Pancreas (tissue), 10 donors: ENCODE measurements around the gene NAT8L. TPM values are rescaled to one million over a fixed set of nuclear protein-coding genes. Genes with fewer than 3 reads are reported as not detected.

ENCODE experiments used
- ATAC-seq, 4 donors: fragments of 200-7000 bp; cut with Tn5 transposase; one replicate each; pipeline versions ENCODE4 v1.8.0 to v1.9.1; 2020; ENCODE audit warnings: mild to moderate bottlenecking in 4 of 4, moderate library complexity in 4 of 4
- DNase-seq, 6 donors: peaks; one replicate each; pipeline ENCODE4 v3.0.0-alpha.2; 2020
- FAIRE-seq: peaks from 2 replicates; lab custom pipeline; 2012; peaks lifted over from hg19 to GRCh38; lab: Jason Lieb, UNC
- H3K27ac ChIP-seq, 4 donors: fragments of 200-600 bp; sonication (generic); 1 replicate in 3 of 4; 2 replicates in 1 of 4; pipeline versions ENCODE4 v1.5.0 to v1.8.0; 2020
- H3K27me3 ChIP-seq, 4 donors: fragments of 200-600 bp; one replicate each; pipeline ENCODE4 v1.8.0; 2021
- H3K36me3 ChIP-seq, 3 donors: fragments of 200-600 bp; sonication (generic) in 1 of 3; one replicate each; pipeline versions ENCODE4 v1.5.0 to v1.8.0; 2020 to 2021
- H3K4me1 ChIP-seq, 3 donors: fragments of 200-600 bp; one replicate each; pipeline ENCODE4 v1.8.0; 2021
- H3K4me3 ChIP-seq, 4 donors: fragments of 200-600 bp; sonication (generic) in 2 of 4; one replicate each; pipeline versions ENCODE4 v1.5.0 to v1.8.0; 2020 to 2021
- H3K9me3 ChIP-seq, 4 donors: fragments of 200-600 bp; one replicate each; pipeline ENCODE4 v1.8.0; 2021
- WGBS, 2 donors: extraction: QIAGEN DNeasy Blood & Tissue Kit; methylation state at CpG; one replicate each; pipeline ENCODE4 v1.1.7; 2013; 5-methylcytosine and 5-hydroxymethylcytosine counted together
- intact Hi-C, 3 donors: fragments of 100-400 bp; cut with DNase I; formaldehyde crosslinking; loops; one replicate each; pipeline versions ENCODE4 v1.11.1 to v1.14.2; 2022
- polyA plus RNA-seq, 2 donors: library from polyadenylated mRNA; stranded (reverse); fragments of 200-250 nt; gene quantifications; one replicate each; pipeline ENCODE4 v1.2.3, GENCODE V29; 2013
- total RNA-seq, 6 donors: library from RNA; stranded (reverse); fragmentation: NEBNext Ultra II Directional in 4 of 6; extraction: Animal tissue kit (Norgen Biotek cat#: 25700) in 4 of 6; gene quantifications; one replicate each; pipeline versions ENCODE4 v1.2.1 to v1.2.4, GENCODE V29; 2021 to 2023
- TF ChIP-seq, protein P1 (sequence below), 4 donors: fragments of 200-600 bp; sonication (generic) in 3 of 4; IDR thresholded peaks; one replicate each; pipeline versions ENCODE4 v1.5.0 to v1.8.0; 2021; ENCODE audit warnings: antibody characterized with exemption in 4 of 4
- donor health status: healthy with polysubstance abuse.
- donor health status: DM: no; HTN: no; CAD: no; lungs with moderate emphysema.
- donor health status: DM: no; HTN: no; CAD: no.
- donor health status: control.
- donor health status: control.
- donor health status: Bipolar disorder and iron deficiency.
- donor health status: DM: yes; HTN: yes; CAD: no.
- donor health status: DM: no; HTN: no; CAD: no.
- donor health status: DM: no; HTN: no; CAD: no.
- donor health status: DM: yes; HTN: yes; CAD: no.

NAT8L gene
- total and polyA plus RNA-seq, 8 donors: 3.0 to 7.2 (median 4.8) TPM

DNA sequence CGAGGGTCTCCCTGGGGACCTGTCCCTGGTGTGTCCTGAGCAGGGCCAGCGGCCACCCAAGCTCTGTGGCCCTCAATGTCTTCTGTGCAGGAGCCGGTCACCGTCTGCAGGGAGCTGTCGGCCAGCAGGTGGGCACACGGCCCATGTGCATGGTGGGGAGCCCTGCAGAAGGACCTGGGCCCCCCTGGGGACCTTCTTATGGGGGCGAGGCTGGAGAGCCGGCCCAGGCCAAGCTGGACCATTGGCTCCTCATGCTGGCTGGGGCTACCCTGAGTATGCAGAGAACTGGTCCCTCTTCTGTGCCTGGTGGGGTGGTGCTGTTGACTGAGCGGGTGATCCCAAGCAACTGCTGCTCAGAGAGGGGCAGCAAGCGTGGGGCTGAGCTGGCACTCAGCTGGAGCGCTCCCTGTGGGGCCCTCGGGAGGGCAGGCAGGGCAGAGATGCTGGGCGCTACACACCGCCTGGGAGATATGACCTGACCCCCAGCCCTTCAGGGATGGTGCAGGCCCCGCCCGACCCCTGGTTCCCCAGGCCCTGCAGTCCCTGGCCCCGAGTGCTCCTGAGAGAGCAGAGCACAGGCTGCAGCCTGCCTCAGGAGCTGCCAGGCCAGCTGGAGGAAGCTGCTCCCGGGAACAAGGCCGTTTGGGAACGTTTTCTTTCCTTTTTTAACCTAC is 14.8 kb downstream of the NAT8L start:
- no peak overlapping the region for H3K4me3 ChIP-seq
- intact Hi-C loops: no loop called here
- 83% methylated on average over 18 to 20 of the region's 20 CpGs for WGBS, 2 donors
- ATAC-seq (no peak), DNase-seq (peak in 1 of 6 donors; percentile 51), FAIRE-seq (no peak)
- peaks cover 0 to 9% (median 7%) of the 10 kb centered on the region in 3 donors for H3K4me1 ChIP-seq
- H3K27ac ChIP-seq: no peak overlapping the region
- no peaks in the 10 kb centered on the region for H3K36me3 ChIP-seq
- no peaks in the 10 kb centered on the region for H3K27me3 ChIP-seq
- H3K9me3 ChIP-seq: no peaks in the 10 kb centered on the region
- TF ChIP-seq, protein P1, sequence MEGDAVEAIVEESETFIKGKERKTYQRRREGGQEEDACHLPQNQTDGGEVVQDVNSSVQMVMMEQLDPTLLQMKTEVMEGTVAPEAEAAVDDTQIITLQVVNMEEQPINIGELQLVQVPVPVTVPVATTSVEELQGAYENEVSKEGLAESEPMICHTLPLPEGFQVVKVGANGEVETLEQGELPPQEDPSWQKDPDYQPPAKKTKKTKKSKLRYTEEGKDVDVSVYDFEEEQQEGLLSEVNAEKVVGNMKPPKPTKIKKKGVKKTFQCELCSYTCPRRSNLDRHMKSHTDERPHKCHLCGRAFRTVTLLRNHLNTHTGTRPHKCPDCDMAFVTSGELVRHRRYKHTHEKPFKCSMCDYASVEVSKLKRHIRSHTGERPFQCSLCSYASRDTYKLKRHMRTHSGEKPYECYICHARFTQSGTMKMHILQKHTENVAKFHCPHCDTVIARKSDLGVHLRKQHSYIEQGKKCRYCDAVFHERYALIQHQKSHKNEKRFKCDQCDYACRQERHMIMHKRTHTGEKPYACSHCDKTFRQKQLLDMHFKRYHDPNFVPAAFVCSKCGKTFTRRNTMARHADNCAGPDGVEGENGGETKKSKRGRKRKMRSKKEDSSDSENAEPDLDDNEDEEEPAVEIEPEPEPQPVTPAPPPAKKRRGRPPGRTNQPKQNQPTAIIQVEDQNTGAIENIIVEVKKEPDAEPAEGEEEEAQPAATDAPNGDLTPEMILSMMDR (IDR thresholded peaks at IDR 0.05): no peak

DNA sequence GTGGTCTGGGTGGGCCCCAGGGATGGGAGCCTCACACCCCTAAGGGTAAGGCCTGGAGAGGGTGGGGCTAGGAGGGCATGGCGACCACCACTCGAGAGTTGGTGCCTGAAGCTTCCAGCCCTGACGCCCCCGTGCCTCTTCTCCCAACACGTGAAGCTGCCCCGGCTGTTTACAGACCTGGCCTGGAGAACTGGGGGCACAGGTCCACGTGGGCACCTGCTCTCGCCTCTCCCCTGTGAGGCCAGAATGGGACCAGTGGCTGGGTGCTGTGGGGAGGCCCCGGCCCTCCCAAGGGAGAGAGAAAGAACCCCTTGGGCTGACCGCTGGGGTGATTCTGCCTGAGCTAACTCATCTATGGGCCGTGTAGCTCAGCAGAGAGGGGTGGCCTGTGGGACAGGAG is 15.5 kb downstream of the NAT8L start:
- DNase-seq (peak in 1 of 6 donors; percentile 47), FAIRE-seq (no peak), ATAC-seq (no peak)
- intact Hi-C loops: no loop called here
- Histone ChIP-seq H3K36me3 (no peaks in the 10 kb centered on the region), H3K9me3 (no peaks in the 10 kb centered on the region), H3K27me3 (no peaks in the 10 kb centered on the region), H3K27ac (no peak overlapping the region), H3K4me1 (peaks cover 0 to 9% (median 7%) of the 10 kb centered on the region in 3 donors), H3K4me3 (no peak overlapping the region)
- TF ChIP-seq, protein P1 (IDR thresholded peaks at IDR 0.05): no peak
- 86 to 94% methylated on average over 10 to 11 of the region's 11 CpGs for WGBS, 2 donors

DNA sequence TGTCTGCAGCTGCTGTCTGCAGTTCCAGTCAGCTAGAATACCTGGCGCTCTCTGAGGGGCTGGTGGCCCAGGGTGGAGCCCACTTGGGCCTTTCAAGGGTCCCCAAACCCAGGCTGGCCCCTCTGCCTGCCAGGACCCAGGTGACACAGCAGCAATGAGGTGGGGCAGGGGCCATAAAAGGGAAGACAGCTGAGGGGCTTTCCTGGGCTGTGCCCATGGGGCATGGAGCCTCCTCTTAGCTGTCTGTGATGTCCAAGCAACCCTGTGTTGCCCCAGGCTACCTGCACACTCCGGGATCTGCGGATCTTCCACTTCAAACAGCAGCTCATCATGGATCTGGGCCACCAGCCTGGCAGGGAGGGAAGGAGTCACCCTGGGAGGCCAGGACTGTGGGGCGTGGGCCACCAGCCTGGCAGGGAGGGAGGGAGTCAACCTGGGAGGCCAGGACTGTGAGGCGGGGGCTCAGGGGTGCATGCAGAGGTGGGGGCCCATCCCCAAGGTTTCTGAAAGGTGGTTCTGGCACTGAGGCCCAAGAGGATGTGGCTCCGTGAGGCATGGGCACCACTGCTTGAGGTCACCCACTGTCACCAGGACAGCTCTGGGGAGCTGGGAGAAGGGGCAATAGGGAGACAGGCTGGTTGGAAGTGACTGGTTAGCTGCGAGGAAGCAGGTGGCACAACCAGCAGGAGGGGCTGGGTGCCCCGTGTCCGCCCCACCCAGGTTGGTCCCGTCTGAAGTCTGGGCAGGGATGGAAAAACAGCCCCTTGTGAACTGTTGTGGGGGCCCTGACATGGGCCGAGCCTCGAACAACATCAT is 16.3 kb downstream of the NAT8L start:
- WGBS, 2 donors: 87 to 91% methylated on average over 11 to 12 of the region's 12 CpGs
- Histone ChIP-seq H3K36me3 (no peaks in the 10 kb centered on the region), H3K9me3 (no peaks in the 10 kb centered on the region), H3K4me1 (peaks cover 0 to 9% (median 7%) of the 10 kb centered on the region in 3 donors), H3K27me3 (no peaks in the 10 kb centered on the region), H3K27ac (no peak overlapping the region), H3K4me3 (no peak overlapping the region)
- no peak for DNase-seq
- no peak for ATAC-seq
- intact Hi-C loops: no loop called here
- TF ChIP-seq, protein P1 (IDR thresholded peaks at IDR 0.05): no peak
- no peak for FAIRE-seq

DNA sequence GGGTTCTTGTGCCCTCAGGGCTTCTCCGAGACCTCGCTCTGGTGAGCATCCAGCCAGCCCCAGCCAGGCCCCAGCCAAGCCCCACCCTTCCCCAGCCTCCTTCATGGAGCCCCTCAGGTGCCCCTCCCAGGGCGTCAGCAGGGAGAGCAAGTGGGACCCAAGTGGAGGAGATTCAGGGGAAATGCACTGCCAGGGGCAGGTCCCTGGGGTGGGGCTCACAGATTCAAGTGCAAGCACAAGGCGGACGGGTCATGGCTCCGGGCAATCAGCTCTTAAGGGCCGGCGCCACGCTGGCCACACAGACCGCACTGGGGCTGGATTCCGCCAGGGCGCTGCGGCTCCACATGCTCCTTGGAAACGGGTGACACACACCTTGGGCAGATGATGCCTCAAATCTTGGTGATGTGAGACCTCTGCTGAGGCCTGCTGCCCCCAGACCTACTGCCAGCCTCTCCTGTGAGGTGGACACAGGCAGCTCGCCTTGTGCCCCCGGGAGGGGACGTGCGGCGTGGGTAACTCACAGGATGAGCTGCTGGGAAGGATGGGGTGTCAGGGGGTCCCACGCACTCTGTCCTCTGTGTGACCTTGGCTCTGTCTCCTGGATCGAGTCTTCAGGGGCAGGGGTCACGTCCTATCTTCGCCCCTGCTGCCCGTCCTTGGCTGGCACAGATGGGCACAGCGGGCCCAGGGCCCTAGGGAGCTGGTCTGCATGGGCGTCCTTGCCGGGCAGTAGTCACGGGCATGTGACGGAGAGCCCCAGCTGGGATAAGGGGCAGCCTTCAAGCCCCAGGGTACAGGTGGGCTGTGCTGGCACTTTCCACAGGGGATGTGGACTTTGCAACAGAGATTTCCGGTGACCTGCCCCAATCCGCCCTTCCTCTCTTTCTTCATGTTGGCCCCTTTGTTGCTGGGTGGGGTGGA is 17.1 kb downstream of the NAT8L start:
- Histone ChIP-seq H3K36me3 (no peaks in the 10 kb centered on the region), H3K9me3 (no peaks in the 10 kb centered on the region), H3K27me3 (no peaks in the 10 kb centered on the region), H3K4me3 (no peak overlapping the region), H3K4me1 (peaks cover 0 to 9% (median 7%) of the 10 kb centered on the region in 3 donors), H3K27ac (no peak overlapping the region)
- intact Hi-C loops: no loop called here
- no peak for ATAC-seq
- no peak for FAIRE-seq
- TF ChIP-seq, protein P1 (IDR thresholded peaks at IDR 0.05): no peak
- WGBS, 2 donors: 89 to 91% methylated on average over 31 of the region's 31 CpGs
- no peak for DNase-seq
